Measurements from ENCODE around the gene SIGLECL1.

The SIGLECL1 gene

GRCh38 chr19:51271067-51271466 lies 20.2 kb downstream of the SIGLECL1 start:
- no peaks in the 10 kb centered on the region for H3K9me3 Mint-ChIP-seq (ENCODE audit: low read depth)
- H3K4me1 Mint-ChIP-seq (ENCODE audit: low read depth): no peaks in the 10 kb centered on the region
- no peaks in the 10 kb centered on the region for H3K36me3 Mint-ChIP-seq
- peaks cover 5% of the 10 kb centered on the region for H3K27me3 Mint-ChIP-seq
- no peak overlapping the region for H3K27ac Mint-ChIP-seq
- no peak overlapping the region for H3K4me3 Mint-ChIP-seq

GRCh38 chr19:51272183-51272810 lies 21.4 kb downstream of the SIGLECL1 start:
- H3K4me1 Mint-ChIP-seq (ENCODE audit: low read depth): no peaks in the 10 kb centered on the region
- no peak overlapping the region for H3K4me3 Mint-ChIP-seq
- no peaks in the 10 kb centered on the region for H3K36me3 Mint-ChIP-seq
- H3K27ac Mint-ChIP-seq: no peak overlapping the region
- peaks cover 7% of the 10 kb centered on the region for H3K27me3 Mint-ChIP-seq
- no peaks in the 10 kb centered on the region for H3K9me3 Mint-ChIP-seq (ENCODE audit: low read depth)

- H3K4me3 Mint-ChIP-seq: no peak overlapping the region
- no peaks in the 10 kb centered on the region for H3K4me1 Mint-ChIP-seq (ENCODE audit: low read depth)
- H3K36me3 Mint-ChIP-seq: no peaks in the 10 kb centered on the region
- H3K27me3 Mint-ChIP-seq: peaks cover 11% of the 10 kb centered on the region
- H3K9me3 Mint-ChIP-seq (ENCODE audit: low read depth): no peaks in the 10 kb centered on the region
- H3K27ac Mint-ChIP-seq: no peak overlapping the region
Observed at GRCh38 chr19:51274049-51274770, 23.3 kb downstream of the SIGLECL1 start.

GRCh38 chr19:51277112-51277511 lies 26.2 kb downstream of the SIGLECL1 start:
- peaks cover 10% of the 10 kb centered on the region for H3K27me3 Mint-ChIP-seq
- H3K4me3 Mint-ChIP-seq: no peak overlapping the region
- no peaks in the 10 kb centered on the region for H3K4me1 Mint-ChIP-seq (ENCODE audit: low read depth)
- no peak overlapping the region for H3K27ac Mint-ChIP-seq
- H3K36me3 Mint-ChIP-seq: no peaks in the 10 kb centered on the region
- no peaks in the 10 kb centered on the region for H3K9me3 Mint-ChIP-seq (ENCODE audit: low read depth)

GRCh38 chr19:51282335-51282734 lies 31.5 kb downstream of the SIGLECL1 start:
- Mint-ChIP-seq H3K4me1 (ENCODE audit: low read depth) (no peaks in the 10 kb centered on the region), H3K36me3 (no peaks in the 10 kb centered on the region), H3K27ac (no peak overlapping the region), H3K27me3 (peaks cover 12% of the 10 kb centered on the region), H3K9me3 (ENCODE audit: low read depth) (no peaks in the 10 kb centered on the region), H3K4me3 (no peak overlapping the region)

GRCh38 chr19:51285682-51286081 lies 34.8 kb downstream of the SIGLECL1 start:
- H3K36me3 Mint-ChIP-seq: no peaks in the 10 kb centered on the region
- H3K4me1 Mint-ChIP-seq (ENCODE audit: low read depth): no peaks in the 10 kb centered on the region
- H3K27ac Mint-ChIP-seq: no peak overlapping the region
- peaks cover 10% of the 10 kb centered on the region for H3K27me3 Mint-ChIP-seq
- H3K9me3 Mint-ChIP-seq (ENCODE audit: low read depth): no peaks in the 10 kb centered on the region
- no peak overlapping the region for H3K4me3 Mint-ChIP-seq

- H3K4me3 Mint-ChIP-seq: no peak overlapping the region
- peaks cover 1% of the 10 kb centered on the region for H3K27me3 Mint-ChIP-seq
Observed at GRCh38 chr19:51289635-51290034, 38.8 kb downstream of the SIGLECL1 start.

GRCh38 chr19:51292971-51293370 lies 42.1 kb downstream of the SIGLECL1 start:
- H3K9me3 Mint-ChIP-seq (ENCODE audit: low read depth): no peaks in the 10 kb centered on the region
- H3K27ac Mint-ChIP-seq: no peak overlapping the region
- H3K4me1 Mint-ChIP-seq (ENCODE audit: low read depth): no peaks in the 10 kb centered on the region
- H3K4me3 Mint-ChIP-seq: no peak overlapping the region
- peaks cover 1% of the 10 kb centered on the region for H3K27me3 Mint-ChIP-seq
- no peaks in the 10 kb centered on the region for H3K36me3 Mint-ChIP-seq

More at GRCh38 chr19:51289635-51290034, 38.8 kb downstream of the SIGLECL1 start:
- Mint-ChIP-seq H3K36me3 (no peaks in the 10 kb centered on the region), H3K9me3 (ENCODE audit: low read depth) (no peaks in the 10 kb centered on the region), H3K4me1 (ENCODE audit: low read depth) (no peaks in the 10 kb centered on the region), H3K27ac (no peak overlapping the region)

- Mint-ChIP-seq H3K4me3 (no peak overlapping the region), H3K4me1 (ENCODE audit: low read depth) (no peaks in the 10 kb centered on the region), H3K27ac (no peak overlapping the region), H3K36me3 (no peaks in the 10 kb centered on the region), H3K27me3 (peaks cover 1% of the 10 kb centered on the region), H3K9me3 (ENCODE audit: low read depth) (no peaks in the 10 kb centered on the region)
Observed at GRCh38 chr19:51293571-51294210, 42.8 kb downstream of the SIGLECL1 start.

- Mint-ChIP-seq H3K27me3 (peaks cover 1% of the 10 kb centered on the region), H3K4me3 (no peak overlapping the region), H3K36me3 (no peaks in the 10 kb centered on the region), H3K4me1 (ENCODE audit: low read depth) (no peaks in the 10 kb centered on the region), H3K9me3 (ENCODE audit: low read depth) (no peaks in the 10 kb centered on the region), H3K27ac (no peak overlapping the region)
Observed at GRCh38 chr19:51294211-51294976, 43.5 kb downstream of the SIGLECL1 start.

GRCh38 chr19:51294977-51295375 lies 44.1 kb downstream of the SIGLECL1 start:
- Mint-ChIP-seq H3K4me3 (no peak overlapping the region), H3K27ac (no peak overlapping the region), H3K27me3 (peaks cover 1% of the 10 kb centered on the region)

GRCh38 chr19:51295382-51296126 lies 44.7 kb downstream of the SIGLECL1 start:
- Mint-ChIP-seq H3K27ac (no peak overlapping the region), H3K27me3 (peaks cover 3% of the 10 kb centered on the region), H3K4me1 (ENCODE audit: low read depth) (no peaks in the 10 kb centered on the region), H3K36me3 (no peaks in the 10 kb centered on the region), H3K9me3 (ENCODE audit: low read depth) (no peaks in the 10 kb centered on the region), H3K4me3 (no peak overlapping the region)

More at GRCh38 chr19:51294977-51295375, 44.1 kb downstream of the SIGLECL1 start:
- H3K36me3 Mint-ChIP-seq: no peaks in the 10 kb centered on the region
- H3K9me3 Mint-ChIP-seq (ENCODE audit: low read depth): no peaks in the 10 kb centered on the region
- no peaks in the 10 kb centered on the region for H3K4me1 Mint-ChIP-seq (ENCODE audit: low read depth)

- peaks cover 4% of the 10 kb centered on the region for H3K27me3 Mint-ChIP-seq
- H3K27ac Mint-ChIP-seq: no peak overlapping the region
- no peaks in the 10 kb centered on the region for H3K9me3 Mint-ChIP-seq (ENCODE audit: low read depth)
- no peaks in the 10 kb centered on the region for H3K4me1 Mint-ChIP-seq (ENCODE audit: low read depth)
- no peaks in the 10 kb centered on the region for H3K36me3 Mint-ChIP-seq
- no peak overlapping the region for H3K4me3 Mint-ChIP-seq
Observed at GRCh38 chr19:51296336-51297093, 45.6 kb downstream of the SIGLECL1 start.

GRCh38 chr19:51297406-51297805 lies 46.5 kb downstream of the SIGLECL1 start:
- Mint-ChIP-seq H3K9me3 (ENCODE audit: low read depth) (no peaks in the 10 kb centered on the region), H3K36me3 (no peaks in the 10 kb centered on the region), H3K4me1 (ENCODE audit: low read depth) (no peaks in the 10 kb centered on the region), H3K27me3 (peaks cover 6% of the 10 kb centered on the region), H3K27ac (no peak overlapping the region), H3K4me3 (no peak overlapping the region)
